K562 (cell line): ENCODE results near the gene TRDN.
"Not testable (repeated sequence)": the region's sequence is repeated elsewhere in the genome, so short reads cannot be mapped to it uniquely, and the experiment has no call there.

ENCODE experiments used
- CC2D1A ChIP-seq: fragments of 450-650 bp; IDR thresholded peaks from 2 replicates; pipeline ENCODE4 v1.6.1; 2017; ENCODE audit warnings: mild to moderate bottlenecking
- ERF ChIP-seq: fragments of 450-650 bp; formaldehyde crosslinking; IDR thresholded peaks from 2 replicates; pipeline ENCODE4 v1.4.0; 2020; ENCODE audit warnings: mild to moderate bottlenecking, mixed read lengths
- EZH2 ChIP-seq: IDR thresholded peaks from 2 replicates; pipeline ENCODE4 v1.6.1; 2012; ENCODE audit warnings: low read depth, mild to moderate bottlenecking, inconsistent platforms, low read length, borderline replicate concordance
- POLR2A ChIP-seq: fragments of 450-650 bp; conservative IDR thresholded peaks from 2 replicates; pipeline ENCODE4 v1.6.1; 2016
- YY1 ChIP-seq, 3 experiments: IDR thresholded peaks; 2 replicates each; pipeline ENCODE4 v1.6.1; 2011; ENCODE audit warnings: low read length in 2 of 3, mild to moderate bottlenecking in 2 of 3, moderate library complexity in 2 of 3, borderline replicate concordance in 1 of 3, control low read depth in 1 of 3, low read depth in 1 of 3; ENCODE audit not compliant: insufficient read depth in 3 of 3, insufficient replicate concordance in 2 of 3, control insufficient read depth in 1 of 3, insufficient read length in 1 of 3; ENCODE audit errors: extremely low read depth in 1 of 3
- ZFP1 ChIP-seq: fragments of 450-650 bp; formaldehyde crosslinking; IDR thresholded peaks from 2 replicates; pipeline ENCODE4 v1.4.0; 2020; ENCODE audit warnings: mild to moderate bottlenecking, mixed read lengths
- ZNF274 ChIP-seq: IDR thresholded peaks from 2 replicates; pipeline ENCODE4 v1.6.1; 2011; ENCODE audit warnings: low read depth, mild to moderate bottlenecking, low read length, moderate library complexity, borderline replicate concordance
- ZNF431 ChIP-seq: sonication (generic); formaldehyde crosslinking; IDR thresholded peaks from 2 replicates; pipeline ENCODE4 v1.8.0; 2022; ENCODE audit warnings: mild to moderate bottlenecking, missing genetic modification reagents
- ZNF77 ChIP-seq: fragments of 250-450 bp; sonication (Bioruptor Pico); IDR thresholded peaks from 2 replicates; pipeline ENCODE4 v1.5.0; 2020
- TF ChIP-seq, protein P1 (sequence below): fragments of 450-650 bp; IDR thresholded peaks from 2 replicates; pipeline ENCODE4 v1.6.1; 2016; ENCODE audit warnings: borderline replicate concordance
- TF ChIP-seq, protein P2 (sequence below), 3 experiments: IDR thresholded peaks in 2 of 3; conservative IDR thresholded peaks in 1 of 3; 2 replicates each; pipeline ENCODE4 v1.5.1; 2011 to 2012; ENCODE audit warnings: low read length in 3 of 3, mild to moderate bottlenecking in 3 of 3, control low read depth in 2 of 3, improper control_type of control experiment in 1 of 3, inconsistent platforms in 1 of 3, low read depth in 1 of 3, mixed read lengths in 1 of 3, moderate library complexity in 1 of 3; ENCODE audit not compliant: insufficient read depth in 2 of 3

DNA sequence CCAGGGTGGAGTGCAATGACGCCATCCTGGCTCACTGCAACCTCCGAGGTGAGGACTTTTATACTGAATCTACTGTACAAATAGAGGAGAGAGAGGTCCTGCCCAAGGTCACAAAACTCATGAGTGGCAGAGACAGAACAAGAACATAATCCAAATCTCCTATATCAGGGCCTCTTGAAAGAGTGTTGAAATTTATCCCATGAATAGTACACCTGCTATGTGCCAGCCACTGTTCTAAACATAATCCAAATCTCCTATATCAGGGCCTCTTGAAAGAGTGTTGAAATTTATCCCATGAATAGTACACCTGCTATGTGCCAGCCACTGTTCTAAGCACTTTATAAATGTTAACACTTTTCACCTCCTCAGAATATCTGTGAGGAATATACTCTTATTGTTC, 409.0 kb downstream of the TRDN start:
- TF ChIP-seq, protein P1, sequence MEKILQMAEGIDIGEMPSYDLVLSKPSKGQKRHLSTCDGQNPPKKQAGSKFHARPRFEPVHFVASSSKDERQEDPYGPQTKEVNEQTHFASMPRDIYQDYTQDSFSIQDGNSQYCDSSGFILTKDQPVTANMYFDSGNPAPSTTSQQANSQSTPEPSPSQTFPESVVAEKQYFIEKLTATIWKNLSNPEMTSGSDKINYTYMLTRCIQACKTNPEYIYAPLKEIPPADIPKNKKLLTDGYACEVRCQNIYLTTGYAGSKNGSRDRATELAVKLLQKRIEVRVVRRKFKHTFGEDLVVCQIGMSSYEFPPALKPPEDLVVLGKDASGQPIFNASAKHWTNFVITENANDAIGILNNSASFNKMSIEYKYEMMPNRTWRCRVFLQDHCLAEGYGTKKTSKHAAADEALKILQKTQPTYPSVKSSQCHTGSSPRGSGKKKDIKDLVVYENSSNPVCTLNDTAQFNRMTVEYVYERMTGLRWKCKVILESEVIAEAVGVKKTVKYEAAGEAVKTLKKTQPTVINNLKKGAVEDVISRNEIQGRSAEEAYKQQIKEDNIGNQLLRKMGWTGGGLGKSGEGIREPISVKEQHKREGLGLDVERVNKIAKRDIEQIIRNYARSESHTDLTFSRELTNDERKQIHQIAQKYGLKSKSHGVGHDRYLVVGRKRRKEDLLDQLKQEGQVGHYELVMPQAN, result not testable (repeated sequence)
- TF ChIP-seq ERF (CRISPR knock-in tag); EZH2; ZNF431; ZNF77 (CRISPR knock-in tag); POLR2A; ZNF274; ZFP1 (CRISPR knock-in tag); CC2D1A; YY1 (IDR thresholded peaks at IDR 0.05; ENCODE audit: borderline replicate concordance in 1 of 3, control insufficient read depth in 1 of 3, extremely low read depth in 1 of 3, insufficient read depth in 3 of 3, insufficient read length in 1 of 3, insufficient replicate concordance in 2 of 3, low read depth in 1 of 3, low read length in 2 of 3): not testable (repeated sequence)
- TF ChIP-seq, protein P2, sequence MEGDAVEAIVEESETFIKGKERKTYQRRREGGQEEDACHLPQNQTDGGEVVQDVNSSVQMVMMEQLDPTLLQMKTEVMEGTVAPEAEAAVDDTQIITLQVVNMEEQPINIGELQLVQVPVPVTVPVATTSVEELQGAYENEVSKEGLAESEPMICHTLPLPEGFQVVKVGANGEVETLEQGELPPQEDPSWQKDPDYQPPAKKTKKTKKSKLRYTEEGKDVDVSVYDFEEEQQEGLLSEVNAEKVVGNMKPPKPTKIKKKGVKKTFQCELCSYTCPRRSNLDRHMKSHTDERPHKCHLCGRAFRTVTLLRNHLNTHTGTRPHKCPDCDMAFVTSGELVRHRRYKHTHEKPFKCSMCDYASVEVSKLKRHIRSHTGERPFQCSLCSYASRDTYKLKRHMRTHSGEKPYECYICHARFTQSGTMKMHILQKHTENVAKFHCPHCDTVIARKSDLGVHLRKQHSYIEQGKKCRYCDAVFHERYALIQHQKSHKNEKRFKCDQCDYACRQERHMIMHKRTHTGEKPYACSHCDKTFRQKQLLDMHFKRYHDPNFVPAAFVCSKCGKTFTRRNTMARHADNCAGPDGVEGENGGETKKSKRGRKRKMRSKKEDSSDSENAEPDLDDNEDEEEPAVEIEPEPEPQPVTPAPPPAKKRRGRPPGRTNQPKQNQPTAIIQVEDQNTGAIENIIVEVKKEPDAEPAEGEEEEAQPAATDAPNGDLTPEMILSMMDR (IDR thresholded peaks at IDR 0.05 in 2 of 3, conservative IDR thresholded peaks at IDR 0.05 in 1 of 3; ENCODE audit: insufficient read depth in 2 of 3, low read depth in 1 of 3, low read length in 3 of 3), result not testable (repeated sequence)
